Naive thymus-derived CD4-positive, alpha-beta T cell (primary cell): ENCODE data around the gene HECTD4. TPM values are rescaled to one million over a fixed set of nuclear protein-coding genes. Genes with fewer than 3 reads are reported as not detected.
"Not testable (repeated sequence)": the region's sequence is repeated elsewhere in the genome, so short reads cannot be mapped to it uniquely, and the experiment has no call there.

ENCODE experiments used
- ATAC-seq: fragments of 150-1000 bp; cut with Tn5 transposase; 2 replicates; pipeline ENCODE4 v1.10.0; 2021; ENCODE audit warnings: mild to moderate bottlenecking, moderate library complexity
- CTCF ChIA-PET: fragments of 350-600 bp; sonication (Branson Sonifier 250); formaldehyde crosslinking; loops from one replicate; lab custom pipeline; 2021; ENCODE audit warnings: antibody characterized with exemption; lab: Charles Lee
- POLR2A ChIA-PET: fragments of 350-600 bp; sonication (Branson Sonifier 250); formaldehyde crosslinking; loops from one replicate; lab custom pipeline; 2021; ENCODE audit warnings: antibody characterized with exemption, inconsistent platforms; lab: Charles Lee
- DNase-seq, 9 donors: peaks; one replicate each; pipeline versions ENCODE4 v3.0.0 to v3.0.0-alpha.2; 2020 to 2022; ENCODE audit warnings: mixed read lengths in 1 of 9
- H3K27ac ChIP-seq: one replicate; pipeline ENCODE4 v1.7.0; 2013; ENCODE audit warnings: mild to moderate bottlenecking, low read depth, low read length, moderate library complexity
- H3K27me3 ChIP-seq, 2 donors: one replicate each; pipeline ENCODE4 v1.7.0; 2013; ENCODE audit warnings: low read length in 2 of 2, mild to moderate bottlenecking in 2 of 2, moderate library complexity in 2 of 2; ENCODE audit not compliant: control insufficient read depth in 2 of 2, insufficient read depth in 2 of 2
- H3K36me3 ChIP-seq, 3 experiments: 1 replicate in 2 of 3; 2 replicates in 1 of 3; pipeline ENCODE4 v1.7.0; 2013; ENCODE audit warnings: low read length in 3 of 3, mild to moderate bottlenecking in 3 of 3, moderate library complexity in 1 of 3; ENCODE audit not compliant: insufficient read depth in 3 of 3, control insufficient read depth in 2 of 3
- H3K4me1 ChIP-seq, 2 donors: one replicate each; pipeline ENCODE4 v1.7.0; 2013; ENCODE audit warnings: low read length in 2 of 2, mild to moderate bottlenecking in 2 of 2, moderate library complexity in 1 of 2; ENCODE audit not compliant: control insufficient read depth in 2 of 2, insufficient read depth in 2 of 2
- H3K4me3 ChIP-seq: 2 replicates; pipeline ENCODE4 v1.7.0; 2013; ENCODE audit warnings: mild to moderate bottlenecking, low read length
- H3K9me3 ChIP-seq, 3 experiments: 1 replicate in 2 of 3; 2 replicates in 1 of 3; pipeline ENCODE4 v1.7.0; 2013; ENCODE audit warnings: low read length in 3 of 3; ENCODE audit not compliant: control insufficient read depth in 2 of 3
- H3K27ac Mint-ChIP-seq, 9 donors: one replicate each; pipeline ENCODE4 v1.8.0; 2020 to 2022; ENCODE audit warnings: mixed read lengths in 9 of 9, mild to moderate bottlenecking in 8 of 9, moderate library complexity in 5 of 9, inconsistent platforms in 2 of 9
- H3K27me3 Mint-ChIP-seq, 5 donors: one replicate each; pipeline ENCODE4 v1.8.0; 2021 to 2022; ENCODE audit warnings: mixed read lengths in 5 of 5, mild to moderate bottlenecking in 1 of 5
- H3K36me3 Mint-ChIP-seq, 5 donors: one replicate each; pipeline ENCODE4 v1.8.0; 2020 to 2022; ENCODE audit warnings: mixed read lengths in 5 of 5, mild to moderate bottlenecking in 3 of 5, inconsistent platforms in 1 of 5
- H3K4me1 Mint-ChIP-seq, 7 donors: one replicate each; pipeline ENCODE4 v1.8.0; 2020 to 2022; ENCODE audit warnings: mixed read lengths in 7 of 7, mild to moderate bottlenecking in 3 of 7, inconsistent platforms in 1 of 7
- H3K4me3 Mint-ChIP-seq, 10 donors: one replicate each; pipeline ENCODE4 v1.8.0; 2020 to 2022; ENCODE audit warnings: mild to moderate bottlenecking in 10 of 10, mixed read lengths in 10 of 10, moderate library complexity in 6 of 10, inconsistent platforms in 2 of 10
- H3K9me3 Mint-ChIP-seq, 11 donors: one replicate each; pipeline ENCODE4 v1.8.0; 2020 to 2022; ENCODE audit warnings: mixed read lengths in 11 of 11, mild to moderate bottlenecking in 4 of 11, inconsistent platforms in 1 of 11, moderate library complexity in 1 of 11
- intact Hi-C, 2 donors: fragments of 100-400 bp; cut with micrococcal nuclease; formaldehyde crosslinking; loops; one replicate each; pipeline ENCODE4 v1.15.1; 2023
- polyA plus RNA-seq, 2 donors: library from polyadenylated mRNA; unstranded; fragments of 300-500 nt; fragmentation: Illumina TruSeq; gene quantifications; one replicate each; pipeline ENCODE4 v1.2.3, GENCODE V29; 2021
- total RNA-seq, 6 experiments: library from RNA in 5 of 6; stranded (reverse) in 5 of 6; gene quantifications; 1 replicate in 5 of 6; 2 replicates in 1 of 6; pipeline ENCODE4 v1.2.3 and lab custom pipeline; 2021 to 2026

The HECTD4 gene
- total and polyA plus RNA-seq, 7 experiments from 2014 or later = 3.1 to 57.7 (median 47.9) TPM

- peaks cover 0 to 34% (median 26%) of the 10 kb centered on the region in 5 donors for H3K36me3 Mint-ChIP-seq
- ATAC-seq (peak; percentile 42), DNase-seq (peak in 2 of 9 donors; percentile 11 to 48)
- peak overlapping the region; percentile 97 to 100 (median 100) for H3K4me3 Mint-ChIP-seq
- H3K27me3 ChIP-seq = no peaks in the 10 kb centered on the region
- H3K27ac Mint-ChIP-seq = peak overlapping the region; percentile 99 to 100 (median 100)
- H3K27me3 Mint-ChIP-seq = no peaks in the 10 kb centered on the region
- H3K36me3 ChIP-seq = peaks cover 9 to 42% (median 24%) of the 10 kb centered on the region in 3 experiments
- peaks cover 18 to 20% of the 10 kb centered on the region in 2 donors for H3K4me1 ChIP-seq
- intact Hi-C loops = loop anchor here (1.0 to 5.0 kb wide), 11 partner anchors 10 to 1041 kb away; partner anchors contain the start of genes ERP29 (in 2 of the 2), HECTD4 (in 2 of the 2), MAPKAPK5 (in 2 of the 2) and NAA25 (in 2 of the 2)
- POLR2A ChIA-PET = no interaction called here
- CTCF ChIA-PET = interaction anchor here (0.6 kb wide), 1 partner anchor 299 kb away, joined by 3 read pairs; no protein-coding TSS in a partner anchor
- peaks cover 0 to 3% (median 0%) of the 10 kb centered on the region in 11 donors for H3K9me3 Mint-ChIP-seq
- no peaks in the 10 kb centered on the region for H3K9me3 ChIP-seq
- H3K4me3 ChIP-seq = peak overlapping the region; percentile 93
- H3K27ac ChIP-seq = peak overlapping the region; percentile 84
- H3K4me1 Mint-ChIP-seq = peaks cover 17 to 48% (median 36%) of the 10 kb centered on the region in 7 donors
Observed at GRCh38 chr12:112408621-112409020, 26.4 kb upstream of the HECTD4 start.

- intact Hi-C loops = loop anchor here (2.0 to 5.0 kb wide), 6 partner anchors 299 to 1040 kb away; partner anchors contain the start of genes MAPKAPK5 (in 2 of the 2), ATXN2 (in 1 of the 2), ERP29 (in 1 of the 2) and NAA25 (in 1 of the 2)
- CTCF ChIA-PET, H3K27me3 ChIP-seq, ATAC-seq, DNase-seq, H3K9me3 ChIP-seq, H3K27me3 Mint-ChIP-seq, H3K9me3 Mint-ChIP-seq, H3K4me3 ChIP-seq: not testable (repeated sequence)
- peaks cover 9 to 42% (median 24%) of the 10 kb centered on the region in 3 experiments for H3K36me3 ChIP-seq
- Mint-ChIP-seq H3K27ac (peak overlapping the region; percentile 54 to 100 (median 99)), H3K36me3 (peaks cover 0 to 34% (median 26%) of the 10 kb centered on the region in 5 donors), H3K4me3 (peak overlapping the region; percentile 97 to 100 (median 100)), H3K4me1 (peaks cover 17 to 48% (median 36%) of the 10 kb centered on the region in 7 donors)
- peak overlapping the region; percentile 84 for H3K27ac ChIP-seq
- POLR2A ChIA-PET = interaction anchor here (0.5 to 0.7 kb wide), 2 partner anchors 11 to 566 kb away, joined by 3 read pairs; partner anchors contain the start of genes MAPKAPK5 and PTPN11
- peaks cover 18 to 20% of the 10 kb centered on the region in 2 donors for H3K4me1 ChIP-seq
Observed at GRCh38 chr12:112407683-112408082, 25.5 kb upstream of the HECTD4 start.

DNA sequence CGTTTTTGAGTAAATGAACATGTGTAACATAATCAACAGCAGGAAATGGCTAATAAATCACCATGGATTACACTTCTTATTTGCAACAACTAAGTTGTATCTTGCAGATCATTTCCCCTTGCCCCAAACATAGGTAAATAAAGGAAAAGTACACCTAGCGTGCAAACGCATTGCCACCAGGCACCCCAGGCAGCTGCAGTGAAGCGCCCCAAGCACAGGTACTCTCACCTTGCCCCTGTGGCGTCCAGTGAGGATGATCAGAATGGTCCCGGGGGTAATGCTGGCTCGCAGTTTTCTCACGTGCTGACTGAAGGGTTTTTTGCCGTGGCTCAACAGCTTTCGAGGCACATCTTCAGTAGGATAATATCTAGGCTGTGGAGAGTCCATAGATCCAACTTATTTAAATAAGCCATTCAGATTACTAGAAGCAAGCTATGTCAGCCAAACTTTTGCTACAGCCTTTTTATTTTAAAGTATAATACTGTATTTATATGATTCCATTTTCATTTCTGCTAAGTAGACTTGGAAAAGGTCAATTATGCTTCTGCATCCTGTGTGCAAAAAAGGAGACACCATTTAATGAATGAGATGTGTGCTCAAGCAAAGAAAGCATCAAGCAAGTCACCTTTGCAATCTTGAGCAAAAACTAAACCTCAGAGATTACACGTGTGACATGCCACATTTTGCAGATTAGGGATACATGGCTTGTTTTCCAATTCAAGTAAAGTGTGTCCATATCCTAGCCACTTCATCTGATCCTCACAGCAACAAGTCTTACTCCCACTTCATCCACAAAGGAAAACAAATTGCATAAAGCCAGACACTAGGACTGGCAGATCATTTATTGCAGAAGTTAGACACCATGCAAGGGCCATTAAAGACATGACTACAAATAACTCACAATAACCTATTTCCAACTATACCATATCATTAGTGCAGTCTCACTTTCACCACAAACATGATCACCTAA, 24.6 kb upstream of the HECTD4 start:
- ATAC-seq (no peak), DNase-seq (no peak)
- POLR2A ChIA-PET = interaction anchor here (0.5 to 1.4 kb wide), 3 partner anchors 12 to 565 kb away, joined by 3 read pairs; partner anchors contain the start of genes MAPKAPK5 and PTPN11
- H3K4me1 ChIP-seq = peaks cover 18 to 20% of the 10 kb centered on the region in 2 donors
- intact Hi-C loops = loop anchor here (5.0 kb wide), 3 partner anchors 395 to 1040 kb away; partner anchors contain the start of genes ERP29 (in 1 of the 2), MAPKAPK5 (in 1 of the 2), PHETA1 (in 1 of the 2) and TMEM116 (in 1 of the 2)
- H3K36me3 ChIP-seq = peaks cover 9 to 42% (median 24%) of the 10 kb centered on the region in 3 experiments
- Mint-ChIP-seq H3K27me3 (no peaks in the 10 kb centered on the region), H3K9me3 (peaks cover 0 to 3% (median 0%) of the 10 kb centered on the region in 11 donors), H3K4me3 (peak overlapping the region in 9 of 10 donors; percentile 49 to 100 (median 99)), H3K4me1 (peaks cover 17 to 48% (median 36%) of the 10 kb centered on the region in 7 donors), H3K36me3 (peaks cover 0 to 34% (median 26%) of the 10 kb centered on the region in 5 donors), H3K27ac (peak overlapping the region in 7 of 9 donors; percentile 15 to 100 (median 54))
- H3K4me3 ChIP-seq = peak overlapping the region; percentile 7
- H3K27ac ChIP-seq = peak overlapping the region; percentile 84
- H3K9me3 ChIP-seq = no peaks in the 10 kb centered on the region
- no peaks in the 10 kb centered on the region for H3K27me3 ChIP-seq
- CTCF ChIA-PET = no interaction called here

DNA sequence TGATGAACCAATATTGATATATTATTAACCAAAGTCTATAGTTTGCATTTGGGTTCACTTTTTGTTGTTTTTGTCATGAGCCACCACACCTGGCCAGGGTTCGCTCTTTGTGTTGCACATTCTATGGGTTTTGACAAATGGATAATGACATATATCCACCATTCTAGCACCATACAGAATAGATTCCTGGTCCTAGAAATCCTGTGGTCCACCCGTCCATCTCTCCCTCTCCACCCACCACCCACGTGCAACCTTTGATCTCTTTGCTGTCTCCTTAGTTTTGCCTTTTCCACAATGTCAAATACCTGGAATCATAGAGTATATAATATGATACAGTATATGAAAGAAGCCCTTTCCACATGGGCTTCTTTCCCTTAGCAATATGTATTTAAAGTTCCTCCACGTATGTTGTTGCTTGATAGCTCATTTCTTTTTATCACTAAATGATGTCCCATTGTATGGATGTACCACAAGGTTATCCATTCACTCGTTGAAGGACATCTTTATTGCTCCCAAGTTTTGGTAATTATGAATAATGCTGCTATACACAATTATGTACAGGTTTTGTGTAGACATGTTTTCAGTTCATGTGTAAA, 19.8 kb upstream of the HECTD4 start:
- Histone ChIP-seq H3K27ac (no peak overlapping the region), H3K36me3 (peaks cover 4 to 30% (median 17%) of the 10 kb centered on the region in 3 experiments), H3K9me3 (no peaks in the 10 kb centered on the region), H3K27me3 (no peaks in the 10 kb centered on the region), H3K4me1 (peaks cover 0 to 2% of the 10 kb centered on the region in 2 donors), H3K4me3 (no peak overlapping the region)
- DNase-seq (no peak), ATAC-seq (no peak)
- intact Hi-C loops = no loop called here
- ChIA-PET CTCF (interaction anchor here (0.7 to 0.9 kb wide), 2 partner anchors 204 to 1981 kb away, joined by 3 read pairs; no protein-coding TSS in a partner anchor), POLR2A (interaction anchor here (1.0 kb wide), 1 partner anchor 16 kb away, joined by 3 read pairs; no protein-coding TSS in a partner anchor)
- Mint-ChIP-seq H3K36me3 (peaks cover 0 to 17% (median 11%) of the 10 kb centered on the region in 5 donors), H3K4me1 (peaks cover under 1 to 16% (median 8%) of the 10 kb centered on the region in 7 donors), H3K27me3 (peaks cover 0 to 3% (median 0%) of the 10 kb centered on the region in 5 donors), H3K27ac (peak overlapping the region in 1 of 9 donors; percentile 26), H3K9me3 (peaks cover 0 to 2% (median 0%) of the 10 kb centered on the region in 11 donors), H3K4me3 (no peak overlapping the region)

GRCh38 chr12:112401054-112401453, 18.8 kb upstream of the HECTD4 start:
- POLR2A ChIA-PET = interaction anchor here (0.6 kb wide), 1 partner anchor 452 kb away, joined by 6 read pairs; no protein-coding TSS in a partner anchor
- Mint-ChIP-seq H3K27me3 (peaks cover 0 to 8% (median 0%) of the 10 kb centered on the region in 5 donors), H3K27ac (no peak overlapping the region), H3K36me3 (peaks cover 0 to 14% (median 9%) of the 10 kb centered on the region in 5 donors), H3K4me1 (peaks cover 0 to 7% (median 6%) of the 10 kb centered on the region in 7 donors), H3K4me3 (no peak overlapping the region), H3K9me3 (peaks cover 0 to 2% (median 0%) of the 10 kb centered on the region in 11 donors)
- no peak overlapping the region for H3K4me3 ChIP-seq
- no peaks in the 10 kb centered on the region for H3K9me3 ChIP-seq
- no peak for ATAC-seq
- no peaks in the 10 kb centered on the region for H3K27me3 ChIP-seq
- intact Hi-C loops = no loop called here
- no peak overlapping the region for H3K27ac ChIP-seq
- DNase-seq = no peak
- CTCF ChIA-PET = interaction anchor here (0.9 kb wide), 1 partner anchor 15 kb away, joined by 3 read pairs; no protein-coding TSS in a partner anchor
- no peaks in the 10 kb centered on the region for H3K4me1 ChIP-seq
- peaks cover 0 to 20% (median 7%) of the 10 kb centered on the region in 3 experiments for H3K36me3 ChIP-seq
